HCT116 (cell line): Measurements from ENCODE around the gene CACNA1E. TPM values are rescaled to one million over a fixed set of nuclear protein-coding genes. Genes with fewer than 3 reads are reported as not detected.

Source experiments
- ATAC-seq: fragments of 200-7000 bp; cut with Tn5 transposase; 2 replicates; pipeline ENCODE4 v1.9.1; 2020; ENCODE audit warnings: mild to moderate bottlenecking, moderate library complexity
- BruUV-seq: library from RNA; stranded (reverse); fragments of 400-500 nt; replicated peaks from 2 replicates; lab custom pipeline; 2021; lab: Mats Ljungman, UMichigan
- CTCF ChIA-PET: fragments of 300-600 bp; sonication (Branson Sonifier 250); formaldehyde crosslinking; loops from one replicate; lab custom pipeline; 2021; ENCODE audit warnings: antibody characterized with exemption; lab: Charles Lee
- POLR2A ChIA-PET: fragments of 300-600, 350-600 bp; sonication (Branson Sonifier 250); formaldehyde crosslinking; loops from one replicate; lab custom pipeline; 2021; ENCODE audit warnings: antibody characterized with exemption; lab: Charles Lee
- RAD21 ChIA-PET, 2 experiments: fragments of 300-600 bp; sonication (Branson Sonifier 250); formaldehyde crosslinking; loops; one replicate each; lab custom pipeline; 2023; ENCODE audit warnings: low total read pairs in 2 of 2; ENCODE audit not compliant: uncharacterized antibody in 2 of 2, unreplicated experiment in 2 of 2, low non-redundant PET in 1 of 2; lab: Charles Lee
- DNase-seq: peaks from one replicate; pipeline ENCODE4 v3.0.0-alpha.2; 2010; ENCODE audit warnings: low read depth, low spot score
- H2AFZ ChIP-seq: fragments of 200-600 bp; shearing (Covaris generic), sonication (generic); 2 replicates; pipeline ENCODE4 v1.6.1; 2017; ENCODE audit warnings: low read depth, mixed run types, mixed read lengths, antibody characterized with exemption, low read length; ENCODE audit not compliant: poor library complexity, severe bottlenecking
- H3K27ac ChIP-seq: 2 replicates; pipeline ENCODE4 v1.5.1; 2012; ENCODE audit warnings: low read depth, low read length
- H3K27me3 ChIP-seq: fragments of 200-600 bp; sonication (generic); 2 replicates; pipeline ENCODE4 v1.6.1; 2016; ENCODE audit warnings: mixed run types, low read length, mixed read lengths; ENCODE audit not compliant: insufficient read depth
- H3K36me3 ChIP-seq, 2 experiments: fragments of 200-500 bp in 1 of 2; fragments of 200-600 bp in 1 of 2; sonication (Bioruptor generic) in 1 of 2; sonication (generic) in 1 of 2; 2 replicates each; pipeline versions ENCODE4 v1.5.1 to v1.6.1; 2014 to 2016; ENCODE audit warnings: low read length in 2 of 2, inconsistent platforms in 1 of 2, mixed read lengths in 1 of 2, mixed run types in 1 of 2; ENCODE audit not compliant: insufficient read depth in 2 of 2, control insufficient read depth in 1 of 2
- H3K4me1 ChIP-seq, 2 experiments: fragments of 200-600 bp in 1 of 2; sonication (generic) in 1 of 2; 2 replicates each; pipeline versions ENCODE4 v1.5.1 to v1.6.1; 2012 to 2017; ENCODE audit warnings: low read length in 2 of 2, inconsistent platforms in 1 of 2, mild to moderate bottlenecking in 1 of 2, mixed read lengths in 1 of 2, mixed run types in 1 of 2, moderate library complexity in 1 of 2; ENCODE audit not compliant: insufficient read depth in 2 of 2, control insufficient read depth in 1 of 2
- H3K4me2 ChIP-seq: fragments of 200-600 bp; sonication (generic); 2 replicates; pipeline ENCODE4 v1.6.1; 2017; ENCODE audit warnings: mixed run types, low read length, mixed read lengths
- H3K4me3 ChIP-seq, 2 experiments: fragments of 200-600 bp in 1 of 2; sonication (generic) in 1 of 2; replicated peaks in 1 of 2; 2 replicates each; pipeline ENCODE4 v1.5.1; 2011 to 2016; ENCODE audit warnings: low read length in 2 of 2, control low read depth in 1 of 2, low read depth in 1 of 2, mild to moderate bottlenecking in 1 of 2, mixed read lengths in 1 of 2, mixed run types in 1 of 2
- H3K79me2 ChIP-seq: fragments of 200-600 bp; sonication (generic); 2 replicates; pipeline ENCODE4 v1.6.1; 2017; ENCODE audit warnings: mild to moderate bottlenecking, mixed run types, low read length, moderate library complexity, mixed read lengths; ENCODE audit not compliant: insufficient read depth
- H3K9ac ChIP-seq: fragments of 200-600 bp; sonication (generic); 2 replicates; pipeline ENCODE4 v1.6.1; 2016; ENCODE audit warnings: low read length, mixed read lengths
- H3K9me2 ChIP-seq: fragments of 200-600 bp; sonication (generic), shearing (Covaris generic); 2 replicates; pipeline ENCODE4 v1.6.1; 2017; ENCODE audit warnings: mixed run types, mild to moderate bottlenecking, moderate library complexity; ENCODE audit not compliant: insufficient read depth
- H3K9me3 ChIP-seq, 2 experiments: fragments of 200-500 bp in 1 of 2; fragments of 200-600 bp in 1 of 2; sonication (Bioruptor generic) in 1 of 2; sonication (generic) in 1 of 2; 2 replicates each; pipeline ENCODE4 v1.6.1; 2014 to 2017; ENCODE audit warnings: low read length in 2 of 2, mixed read lengths in 2 of 2, inconsistent platforms in 1 of 2, low read depth in 1 of 2, mild to moderate bottlenecking in 1 of 2, mixed run types in 1 of 2, moderate library complexity in 1 of 2; ENCODE audit not compliant: control insufficient read depth in 1 of 2, insufficient read depth in 1 of 2
- H4K20me1 ChIP-seq: fragments of 200-600 bp; sonication (generic), shearing (Covaris generic); 2 replicates; pipeline ENCODE4 v1.6.1; 2017; ENCODE audit warnings: mixed run types, mild to moderate bottlenecking, moderate library complexity; ENCODE audit not compliant: insufficient read depth
- EGR1 ChIP-seq: IDR thresholded peaks from 2 replicates; pipeline ENCODE4 v1.6.1; 2012; ENCODE audit warnings: low read depth
- JUND ChIP-seq: IDR thresholded peaks from 2 replicates; pipeline ENCODE4 v1.6.1; 2012
- POLR2AphosphoS5 ChIP-seq: IDR thresholded peaks from 2 replicates; pipeline ENCODE4 v1.6.1; 2011; ENCODE audit warnings: mild to moderate bottlenecking, low read depth, low read length, moderate library complexity
- RAD21 ChIP-seq: IDR thresholded peaks from 2 replicates; pipeline ENCODE4 v1.6.1; 2012; ENCODE audit warnings: low read depth, mild to moderate bottlenecking
- SP1 ChIP-seq: IDR thresholded peaks from 2 replicates; pipeline ENCODE4 v1.6.1; 2012; ENCODE audit warnings: low read depth
- TCF7L2 ChIP-seq: IDR thresholded peaks from 2 replicates; pipeline ENCODE4 v1.7.0; 2011; ENCODE audit warnings: borderline replicate concordance, inconsistent platforms; ENCODE audit not compliant: insufficient read depth, insufficient read length; ENCODE audit errors: extremely low read depth
- YY1 ChIP-seq: IDR thresholded peaks from 2 replicates; pipeline ENCODE4 v1.6.1; 2011; ENCODE audit warnings: low read length, low read depth, moderate library complexity, mild to moderate bottlenecking; ENCODE audit not compliant: insufficient replicate concordance; ENCODE audit errors: extremely low read depth
- ZBTB33 ChIP-seq: IDR thresholded peaks from 2 replicates; pipeline ENCODE4 v1.6.1; 2011; ENCODE audit warnings: mild to moderate bottlenecking, low read length, moderate library complexity; ENCODE audit not compliant: insufficient replicate concordance; ENCODE audit errors: extremely low read depth
- intact Hi-C: fragments of 100-400 bp; cut with micrococcal nuclease; formaldehyde crosslinking; loops from 2 replicates; pipeline ENCODE4 v1.10.0; 2022
- total RNA-seq: library from RNA; stranded (reverse); gene quantifications from one replicate; pipeline ENCODE4 v1.2.1, GENCODE V29; 2021; ENCODE audit not compliant: unreplicated experiment
- TF ChIP-seq, protein P1 (sequence below), 3 experiments: fragments of 200-600 bp in 1 of 3; sonication (generic) in 1 of 3; IDR thresholded peaks in 2 of 3; conservative IDR thresholded peaks in 1 of 3; 2 replicates each; pipeline ENCODE4 v1.5.1; 2012 to 2017; ENCODE audit warnings: low read depth in 2 of 3, low read length in 2 of 3, antibody characterized with exemption in 1 of 3, borderline replicate concordance in 1 of 3, control low read depth in 1 of 3, mild to moderate bottlenecking in 1 of 3, mixed read lengths in 1 of 3, mixed run types in 1 of 3, moderate library complexity in 1 of 3; ENCODE audit not compliant: insufficient read depth in 1 of 3

The CACNA1E gene
- total RNA-seq, 1 experiment from 2014 or later, result 0.02 TPM

DNA sequence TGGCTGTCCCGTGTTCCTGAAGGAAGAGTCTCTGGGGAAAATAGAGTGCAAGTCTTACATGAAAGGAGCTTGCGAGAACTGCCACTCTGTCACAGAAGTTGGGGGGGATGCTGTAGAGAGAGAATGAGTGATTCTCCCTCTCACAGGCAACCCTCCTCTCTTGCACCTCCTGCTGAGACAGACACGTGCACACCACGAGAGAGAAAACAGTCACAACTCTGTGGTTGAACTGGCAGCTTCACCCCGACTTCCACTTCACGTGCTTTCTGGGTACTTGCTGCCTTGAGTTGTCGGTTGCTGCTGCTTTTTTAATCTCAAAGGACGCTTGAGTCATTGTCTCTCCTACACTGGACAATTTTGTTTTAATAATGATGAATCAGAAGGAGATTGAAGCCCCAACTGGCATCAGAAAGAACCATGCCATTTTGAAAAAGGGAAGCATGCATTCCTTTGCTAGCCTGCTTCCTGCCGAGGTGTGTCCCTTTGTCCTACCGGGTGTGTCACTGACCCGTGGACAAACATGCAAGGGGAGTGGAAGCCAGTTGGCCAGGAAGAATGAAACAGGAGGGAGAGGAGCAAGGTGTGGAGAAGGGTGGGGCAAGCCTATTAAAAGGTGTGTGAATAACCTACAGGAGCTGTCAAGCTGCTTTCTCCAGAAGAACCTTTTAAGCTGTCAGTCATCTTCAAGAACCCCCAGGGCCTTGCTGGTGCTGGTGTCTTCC is 164.2 kb downstream of the CACNA1E start:
- intact Hi-C loops, result no loop called here
- CTCF ChIA-PET, result no interaction called here
- H3K4me3 ChIP-seq, result no peak overlapping the region
- no peak overlapping the region for H3K27ac ChIP-seq
- ATAC-seq (no peak), DNase-seq (no peak)
- peaks cover 0 to 5% of the 10 kb centered on the region in 2 experiments; a peak in 1 of 4 replicates for H3K4me1 ChIP-seq
- H3K9me3 ChIP-seq, result no peaks in the 10 kb centered on the region
- TF ChIP-seq YY1, result no peak
- TF ChIP-seq SP1, result no peak
- no peak for TF ChIP-seq POLR2AphosphoS5
- no peak for TF ChIP-seq EGR1
- TF ChIP-seq JUND, result no peak
- TF ChIP-seq, protein P1, sequence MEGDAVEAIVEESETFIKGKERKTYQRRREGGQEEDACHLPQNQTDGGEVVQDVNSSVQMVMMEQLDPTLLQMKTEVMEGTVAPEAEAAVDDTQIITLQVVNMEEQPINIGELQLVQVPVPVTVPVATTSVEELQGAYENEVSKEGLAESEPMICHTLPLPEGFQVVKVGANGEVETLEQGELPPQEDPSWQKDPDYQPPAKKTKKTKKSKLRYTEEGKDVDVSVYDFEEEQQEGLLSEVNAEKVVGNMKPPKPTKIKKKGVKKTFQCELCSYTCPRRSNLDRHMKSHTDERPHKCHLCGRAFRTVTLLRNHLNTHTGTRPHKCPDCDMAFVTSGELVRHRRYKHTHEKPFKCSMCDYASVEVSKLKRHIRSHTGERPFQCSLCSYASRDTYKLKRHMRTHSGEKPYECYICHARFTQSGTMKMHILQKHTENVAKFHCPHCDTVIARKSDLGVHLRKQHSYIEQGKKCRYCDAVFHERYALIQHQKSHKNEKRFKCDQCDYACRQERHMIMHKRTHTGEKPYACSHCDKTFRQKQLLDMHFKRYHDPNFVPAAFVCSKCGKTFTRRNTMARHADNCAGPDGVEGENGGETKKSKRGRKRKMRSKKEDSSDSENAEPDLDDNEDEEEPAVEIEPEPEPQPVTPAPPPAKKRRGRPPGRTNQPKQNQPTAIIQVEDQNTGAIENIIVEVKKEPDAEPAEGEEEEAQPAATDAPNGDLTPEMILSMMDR (IDR thresholded peaks at IDR 0.05 in 2 of 3, conservative IDR thresholded peaks at IDR 0.05 in 1 of 3; ENCODE audit: borderline replicate concordance in 1 of 3, insufficient read depth in 1 of 3, low read depth in 2 of 3, low read length in 2 of 3), result no peak
- no peak for TF ChIP-seq RAD21
- no peak for TF ChIP-seq ZBTB33
- TF ChIP-seq TCF7L2, result no peak
- H3K36me3 ChIP-seq, result no peaks in the 10 kb centered on the region
- H3K9ac ChIP-seq, result no peak overlapping the region
- H3K79me2 ChIP-seq, result no peaks in the 10 kb centered on the region
- RAD21 ChIA-PET, result no interaction called here
- POLR2A ChIA-PET, result no interaction called here
- no peak overlapping the region for H3K4me2 ChIP-seq
- no peaks in the 10 kb centered on the region for H3K9me2 ChIP-seq
- no peaks in the 10 kb centered on the region for H4K20me1 ChIP-seq
- H3K27me3 ChIP-seq, result peaks cover 40% of the 10 kb centered on the region; the same call in 1 of the 2 replicates
- no peak overlapping the region for H2AFZ ChIP-seq
- BruUV-seq, result no TSS peak
